Lower leg skin (tissue), 3 donors: ENCODE data around the gene TRIO.

Experiments used
- POLR2A ChIP-seq, 2 donors: fragments of 450-650 bp; IDR thresholded peaks; one replicate each; pipeline ENCODE4 v1.6.1; 2016 to 2017; ENCODE audit warnings: antibody characterized with exemption in 2 of 2, mild to moderate bottlenecking in 1 of 2, moderate library complexity in 1 of 2
- TF ChIP-seq, protein P1 (sequence below), 3 donors: fragments of 450-650 bp; IDR thresholded peaks; one replicate each; pipeline ENCODE4 v1.5.1; 2016; ENCODE audit warnings: antibody characterized with exemption in 3 of 3, mild to moderate bottlenecking in 3 of 3, moderate library complexity in 2 of 3

DNA sequence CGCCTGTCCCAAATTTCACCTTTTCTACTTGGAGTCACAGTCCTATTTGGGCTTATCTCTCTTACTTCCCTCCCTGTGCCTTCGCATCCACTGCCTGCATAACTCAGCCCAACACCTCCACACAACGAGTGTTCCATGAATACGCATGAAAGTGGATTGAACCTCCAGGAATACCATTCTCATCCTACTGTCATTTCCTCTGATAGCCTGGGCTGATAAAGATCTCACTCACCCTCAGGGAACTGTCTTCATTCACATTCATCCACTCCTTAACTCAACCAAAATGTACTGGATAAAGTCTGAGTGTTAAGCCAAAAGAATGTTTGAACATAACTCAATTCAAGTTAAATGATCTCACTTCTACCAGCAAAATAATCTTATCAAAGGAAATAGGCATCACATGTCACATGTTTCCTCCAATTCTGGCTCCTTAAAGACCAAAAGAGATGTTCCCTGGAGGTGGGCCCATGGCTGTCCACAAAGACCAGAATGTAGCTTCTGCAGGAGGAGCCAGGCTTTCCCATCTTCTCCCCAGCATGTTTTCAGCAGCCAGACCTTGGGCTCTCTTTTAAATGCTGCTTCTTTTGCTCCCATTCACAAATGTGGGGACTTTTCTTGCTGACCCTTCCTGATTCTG lies 28.4 kb upstream of the TRIO start:
- TF ChIP-seq, protein P1, sequence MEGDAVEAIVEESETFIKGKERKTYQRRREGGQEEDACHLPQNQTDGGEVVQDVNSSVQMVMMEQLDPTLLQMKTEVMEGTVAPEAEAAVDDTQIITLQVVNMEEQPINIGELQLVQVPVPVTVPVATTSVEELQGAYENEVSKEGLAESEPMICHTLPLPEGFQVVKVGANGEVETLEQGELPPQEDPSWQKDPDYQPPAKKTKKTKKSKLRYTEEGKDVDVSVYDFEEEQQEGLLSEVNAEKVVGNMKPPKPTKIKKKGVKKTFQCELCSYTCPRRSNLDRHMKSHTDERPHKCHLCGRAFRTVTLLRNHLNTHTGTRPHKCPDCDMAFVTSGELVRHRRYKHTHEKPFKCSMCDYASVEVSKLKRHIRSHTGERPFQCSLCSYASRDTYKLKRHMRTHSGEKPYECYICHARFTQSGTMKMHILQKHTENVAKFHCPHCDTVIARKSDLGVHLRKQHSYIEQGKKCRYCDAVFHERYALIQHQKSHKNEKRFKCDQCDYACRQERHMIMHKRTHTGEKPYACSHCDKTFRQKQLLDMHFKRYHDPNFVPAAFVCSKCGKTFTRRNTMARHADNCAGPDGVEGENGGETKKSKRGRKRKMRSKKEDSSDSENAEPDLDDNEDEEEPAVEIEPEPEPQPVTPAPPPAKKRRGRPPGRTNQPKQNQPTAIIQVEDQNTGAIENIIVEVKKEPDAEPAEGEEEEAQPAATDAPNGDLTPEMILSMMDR (IDR thresholded peaks at IDR 0.05): no peak
- TF ChIP-seq POLR2A (IDR thresholded peaks at IDR 0.05): no peak
